Endothelial cell (in vitro differentiated cells): ENCODE measurements around the gene CBR4. TPM values are rescaled to one million over a fixed set of nuclear protein-coding genes. Genes with fewer than 3 reads are reported as not detected.

ENCODE experiments used
- DNase-seq: peaks from one replicate; pipeline ENCODE4 v3.0.0; 2021; ENCODE audit warnings: low spot score
- H3K27ac Mint-ChIP-seq: one replicate; pipeline ENCODE4 v1.8.0; 2021; ENCODE audit warnings: mixed read lengths, inconsistent platforms; ENCODE audit not compliant: unreplicated experiment
- H3K27me3 Mint-ChIP-seq: one replicate; pipeline ENCODE4 v1.8.0; 2021; ENCODE audit warnings: mild to moderate bottlenecking, moderate library complexity, mixed read lengths, inconsistent platforms; ENCODE audit not compliant: unreplicated experiment
- H3K36me3 Mint-ChIP-seq: one replicate; pipeline ENCODE4 v1.8.0; 2021; ENCODE audit warnings: mild to moderate bottlenecking, low read depth, mixed read lengths, inconsistent platforms; ENCODE audit not compliant: unreplicated experiment
- H3K4me1 Mint-ChIP-seq: one replicate; pipeline ENCODE4 v1.8.0; 2021; ENCODE audit warnings: mild to moderate bottlenecking, mixed read lengths, inconsistent platforms; ENCODE audit not compliant: unreplicated experiment
- H3K4me3 Mint-ChIP-seq: one replicate; pipeline ENCODE4 v1.8.0; 2021; ENCODE audit warnings: mild to moderate bottlenecking, mixed read lengths, inconsistent platforms; ENCODE audit not compliant: unreplicated experiment
- H3K9me3 Mint-ChIP-seq: one replicate; pipeline ENCODE4 v1.8.0; 2021; ENCODE audit warnings: mixed read lengths, inconsistent platforms; ENCODE audit not compliant: unreplicated experiment
- total RNA-seq: library from RNA; stranded (reverse); fragmentation: NEBNext Ultra II Directional; extraction: Animal tissue kit (Norgen Biotek cat#: 25700); gene quantifications from one replicate; pipeline ENCODE4 v1.2.1, GENCODE V29; 2021; ENCODE audit not compliant: unreplicated experiment
- TF ChIP-seq, protein P1 (sequence below): fragments of 200-600 bp; sonication (generic); IDR thresholded peaks from one replicate; pipeline ENCODE4 v1.5.0; 2021; ENCODE audit warnings: antibody characterized with exemption; ENCODE audit not compliant: unreplicated experiment

CBR4 gene
- total RNA-seq, 1 donor from 2014 or later, result 21.4 TPM

DNA sequence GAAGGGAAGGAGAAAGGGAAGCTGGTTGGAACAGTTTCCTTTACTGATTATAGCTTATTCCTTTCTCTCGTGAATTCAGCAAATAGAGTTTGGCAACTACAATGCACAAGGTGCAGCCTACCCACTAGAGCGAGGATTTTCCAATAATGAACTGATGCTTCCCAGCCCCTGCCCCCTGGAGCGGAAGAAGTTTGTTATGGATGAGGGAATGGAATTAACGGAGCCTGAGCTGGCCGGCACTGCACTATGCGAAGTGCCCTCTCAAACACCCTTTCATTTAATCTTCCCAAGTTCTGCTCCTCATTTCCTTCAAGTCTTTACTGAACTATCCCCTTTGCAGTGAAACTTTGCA, 42.5 kb upstream of the CBR4 start:
- TF ChIP-seq, protein P1, sequence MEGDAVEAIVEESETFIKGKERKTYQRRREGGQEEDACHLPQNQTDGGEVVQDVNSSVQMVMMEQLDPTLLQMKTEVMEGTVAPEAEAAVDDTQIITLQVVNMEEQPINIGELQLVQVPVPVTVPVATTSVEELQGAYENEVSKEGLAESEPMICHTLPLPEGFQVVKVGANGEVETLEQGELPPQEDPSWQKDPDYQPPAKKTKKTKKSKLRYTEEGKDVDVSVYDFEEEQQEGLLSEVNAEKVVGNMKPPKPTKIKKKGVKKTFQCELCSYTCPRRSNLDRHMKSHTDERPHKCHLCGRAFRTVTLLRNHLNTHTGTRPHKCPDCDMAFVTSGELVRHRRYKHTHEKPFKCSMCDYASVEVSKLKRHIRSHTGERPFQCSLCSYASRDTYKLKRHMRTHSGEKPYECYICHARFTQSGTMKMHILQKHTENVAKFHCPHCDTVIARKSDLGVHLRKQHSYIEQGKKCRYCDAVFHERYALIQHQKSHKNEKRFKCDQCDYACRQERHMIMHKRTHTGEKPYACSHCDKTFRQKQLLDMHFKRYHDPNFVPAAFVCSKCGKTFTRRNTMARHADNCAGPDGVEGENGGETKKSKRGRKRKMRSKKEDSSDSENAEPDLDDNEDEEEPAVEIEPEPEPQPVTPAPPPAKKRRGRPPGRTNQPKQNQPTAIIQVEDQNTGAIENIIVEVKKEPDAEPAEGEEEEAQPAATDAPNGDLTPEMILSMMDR, result no peak
- H3K36me3 Mint-ChIP-seq, result peaks cover 4% of the 10 kb centered on the region
- peaks cover 4% of the 10 kb centered on the region for H3K27me3 Mint-ChIP-seq
- peaks cover 18% of the 10 kb centered on the region for H3K4me1 Mint-ChIP-seq
- no peak overlapping the region for H3K27ac Mint-ChIP-seq
- H3K9me3 Mint-ChIP-seq, result no peaks in the 10 kb centered on the region
- no peak overlapping the region for H3K4me3 Mint-ChIP-seq
- DNase-seq, result no peak

GRCh38 chr4:169051761-169052593, 41.9 kb upstream of the CBR4 start:
- Mint-ChIP-seq H3K36me3 (peaks cover 4% of the 10 kb centered on the region), H3K4me3 (no peak overlapping the region), H3K27ac (no peak overlapping the region), H3K9me3 (no peaks in the 10 kb centered on the region), H3K4me1 (peaks cover 18% of the 10 kb centered on the region), H3K27me3 (peaks cover 4% of the 10 kb centered on the region)
- TF ChIP-seq, protein P1, result no peak
- DNase-seq, result no peak

DNA sequence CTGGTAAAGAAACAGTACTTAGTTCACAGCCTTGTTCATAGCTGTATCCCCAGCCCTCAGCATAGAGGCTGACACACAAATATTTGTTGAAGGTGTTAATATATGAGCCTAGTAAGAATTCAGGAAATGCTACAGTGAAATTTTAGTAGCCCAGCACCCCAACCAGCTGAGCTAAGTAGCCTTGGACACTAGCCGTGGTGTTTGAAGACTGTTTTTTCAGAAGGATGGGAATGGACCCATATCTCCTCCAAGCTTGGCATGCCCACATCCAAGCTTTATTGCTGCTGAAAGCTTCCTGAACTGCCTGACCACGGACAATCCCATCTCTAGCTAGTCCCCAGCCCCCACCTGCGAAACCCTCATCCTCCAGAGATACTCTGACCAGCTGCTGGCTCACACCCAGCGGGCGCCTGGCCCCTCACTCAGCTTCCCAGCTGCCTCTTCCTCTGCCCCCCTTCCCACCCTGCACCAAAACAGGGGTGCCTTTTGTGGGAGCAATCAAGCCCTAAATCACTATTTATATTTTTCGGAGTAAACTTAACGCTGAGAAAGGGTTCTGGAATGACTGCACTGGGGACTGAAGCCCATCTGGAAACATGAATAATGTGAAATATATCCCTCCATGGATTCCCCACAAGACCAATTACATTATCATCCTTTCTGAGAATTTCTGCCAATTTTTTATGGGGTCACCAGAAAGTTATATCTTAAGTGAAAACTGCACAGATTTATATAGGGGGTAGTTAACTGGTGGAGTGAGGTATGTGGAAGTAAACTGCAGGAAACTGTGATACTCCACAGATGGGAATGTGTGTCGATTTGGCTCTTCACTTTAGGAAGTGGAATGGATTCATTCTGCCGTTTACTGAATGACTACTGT, 41.1 kb upstream of the CBR4 start:
- H3K4me3 Mint-ChIP-seq, result no peak overlapping the region
- peaks cover 4% of the 10 kb centered on the region for H3K27me3 Mint-ChIP-seq
- TF ChIP-seq, protein P1, result no peak
- DNase-seq, result no peak
- H3K36me3 Mint-ChIP-seq, result peaks cover 4% of the 10 kb centered on the region
- H3K9me3 Mint-ChIP-seq, result no peaks in the 10 kb centered on the region
- no peak overlapping the region for H3K27ac Mint-ChIP-seq
- peaks cover 18% of the 10 kb centered on the region for H3K4me1 Mint-ChIP-seq

DNA sequence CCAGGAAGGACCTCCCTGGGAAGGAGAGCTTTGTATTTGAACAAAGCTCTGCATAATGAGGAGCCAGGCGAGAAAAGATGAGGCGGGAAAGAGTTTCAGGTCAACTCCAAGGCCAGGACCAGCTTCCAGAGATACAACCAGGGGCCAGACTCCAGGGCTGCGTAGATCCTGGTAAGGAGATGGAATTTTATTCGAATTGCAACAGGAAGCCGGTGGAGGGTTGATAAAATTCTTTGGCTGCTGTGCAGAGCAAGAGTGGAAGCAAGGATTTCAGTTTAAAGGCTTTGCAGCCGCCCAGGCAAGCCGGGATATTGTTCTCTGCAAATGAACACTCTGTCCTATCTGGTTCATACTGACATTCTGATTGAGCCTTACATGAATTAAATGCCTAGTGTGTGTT, 40.2 kb upstream of the CBR4 start:
- Mint-ChIP-seq H3K9me3 (no peaks in the 10 kb centered on the region), H3K27ac (no peak overlapping the region), H3K4me3 (no peak overlapping the region), H3K36me3 (peaks cover 4% of the 10 kb centered on the region), H3K4me1 (peaks cover 18% of the 10 kb centered on the region), H3K27me3 (peaks cover 4% of the 10 kb centered on the region)
- TF ChIP-seq, protein P1, result no peak
- DNase-seq, result no peak
